Measurements from ENCODE around the gene MORC3.
"Not testable (repeated sequence)": the region's sequence is repeated elsewhere in the genome, so short reads cannot be mapped to it uniquely, and the experiment has no call there.

The MORC3 gene

GRCh38 chr21:36322083-36322424 is 2.1 kb downstream of the MORC3 start:
- DNase-seq (ENCODE audit: low read depth) = no peak

GRCh38 chr21:36323032-36323431 is 3.0 kb downstream of the MORC3 start:
- DNase-seq (ENCODE audit: low read depth) = no peak

GRCh38 chr21:36325373-36326010 is 5.5 kb downstream of the MORC3 start:
- DNase-seq (ENCODE audit: low read depth) = peak; percentile 22

GRCh38 chr21:36330904-36331303 is 10.9 kb downstream of the MORC3 start:
- DNase-seq (ENCODE audit: low read depth) = peak; percentile 40

- DNase-seq (ENCODE audit: low read depth) = no peak
These were observed 17.1 kb downstream of the MORC3 start for GRCh38 chr21:36337099-36337509.

GRCh38 chr21:36338975-36339374 is 19.0 kb downstream of the MORC3 start:
- DNase-seq (ENCODE audit: low read depth) = no peak

GRCh38 chr21:36342581-36342980 is 22.6 kb downstream of the MORC3 start:
- not testable (repeated sequence) for DNase-seq (ENCODE audit: low read depth)

GRCh38 chr21:36344931-36345330 is 24.9 kb downstream of the MORC3 start:
- no peak for DNase-seq (ENCODE audit: low read depth)

- no peak for DNase-seq (ENCODE audit: low read depth)
These were observed 27.4 kb downstream of the MORC3 start for GRCh38 chr21:36347278-36347961.

GRCh38 chr21:36347962-36348328 is 27.9 kb downstream of the MORC3 start:
- no peak for DNase-seq (ENCODE audit: low read depth)

GRCh38 chr21:36349315-36349714 is 29.3 kb downstream of the MORC3 start:
- no peak for DNase-seq (ENCODE audit: low read depth)

- DNase-seq (ENCODE audit: low read depth) = peak; percentile 22
These were observed 30.4 kb downstream of the MORC3 start for GRCh38 chr21:36350282-36350910.

- no peak for DNase-seq (ENCODE audit: low read depth)
These were observed 35.1 kb downstream of the MORC3 start for GRCh38 chr21:36354918-36355680.

- no peak for DNase-seq (ENCODE audit: low read depth)
These were observed 35.9 kb downstream of the MORC3 start for GRCh38 chr21:36355868-36356267.

- no peak for DNase-seq (ENCODE audit: low read depth)
These were observed 39.2 kb downstream of the MORC3 start for GRCh38 chr21:36359185-36359584.

GRCh38 chr21:36369064-36369685 is 49.2 kb downstream of the MORC3 start:
- no peak for DNase-seq (ENCODE audit: low read depth)

GRCh38 chr21:36375994-36376393 is 56.0 kb downstream of the MORC3 start:
- no peak for DNase-seq (ENCODE audit: low read depth)

- DNase-seq (ENCODE audit: low read depth) = no peak
These were observed 57.4 kb downstream of the MORC3 start for GRCh38 chr21:36377391-36377842.

- DNase-seq (ENCODE audit: low read depth) = no peak
These were observed 59.3 kb downstream of the MORC3 start for GRCh38 chr21:36379251-36379650.

- DNase-seq (ENCODE audit: low read depth) = peak; percentile 42
These were observed 62.0 kb downstream of the MORC3 start for GRCh38 chr21:36381841-36382589.

GRCh38 chr21:36382722-36383121 is 62.7 kb downstream of the MORC3 start:
- peak; percentile 32 for DNase-seq (ENCODE audit: low read depth)

GRCh38 chr21:36384885-36385232 is 64.9 kb downstream of the MORC3 start:
- no peak for DNase-seq (ENCODE audit: low read depth)
